NB4 (cell line): ENCODE results near the gene SMIM13.

ENCODE experiments used
- CTCF ChIP-seq: IDR thresholded peaks from one replicate; pipeline ENCODE4 v1.5.1; 2012; ENCODE audit warnings: low read depth, low read length
- MAX ChIP-seq: IDR thresholded peaks from 2 replicates; pipeline ENCODE4 v1.6.1; 2011; ENCODE audit warnings: low read depth, low read length
- MYC ChIP-seq: IDR thresholded peaks from 2 replicates; pipeline ENCODE4 v1.6.1; 2011; ENCODE audit warnings: low read depth, low read length
- POLR2A ChIP-seq: IDR thresholded peaks from 2 replicates; pipeline ENCODE4 v1.6.1; 2011; ENCODE audit warnings: mild to moderate bottlenecking; ENCODE audit not compliant: insufficient read length; ENCODE audit errors: extremely low read depth

- TF ChIP-seq CTCF (no peak), POLR2A (no peak), MAX (no peak), MYC (no peak)
These were observed 93.7 kb downstream of the SMIM13 start for GRCh38 chr6:11187301-11187700.
